Superior temporal gyrus (tissue), 1 donor: ENCODE results near the gene PLCD3.
A peak's percentile ranks its signal among the peaks of the same experiment; 100 is the strongest.

Experiments used
- DNase-seq: peaks from one replicate; pipeline ENCODE4 v3.0.0-alpha.2; 2016; ENCODE audit errors: extremely low spot score

PLCD3 gene

GRCh38 chr17:45132320-45132571, at the start of gene PLCD3:
Gene PLCD3, minus strand, starts transcription at chr17:45132515. Its CDS starts 105 bp downstream, at chr17:45132410.
- DNase-seq: no peak

DNA sequence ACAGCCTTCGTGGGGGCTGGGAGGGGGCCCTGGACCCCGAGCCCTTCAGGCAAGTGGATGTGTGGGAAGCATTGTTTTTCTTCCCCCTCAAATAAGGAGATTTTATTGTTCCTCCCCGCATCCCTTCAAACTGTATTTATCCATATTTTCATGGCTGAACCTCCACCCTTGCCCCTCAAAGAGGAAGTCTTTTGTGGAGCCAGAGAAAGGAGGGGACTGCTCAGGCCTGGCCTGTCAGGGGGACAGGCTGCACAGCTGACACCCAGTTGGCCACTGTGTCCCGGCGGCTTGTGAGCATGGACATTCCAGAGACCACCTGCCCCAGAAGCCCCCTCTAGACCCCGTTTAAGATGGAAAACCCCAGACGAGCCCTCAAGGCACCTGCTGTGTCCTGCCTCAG, 45.2 kb upstream of the PLCD3 start:
- DNase-seq: no peak

GRCh38 chr17:45175759-45176115, 43.4 kb upstream of the PLCD3 start:
- no peak for DNase-seq

- peak; percentile 88 for DNase-seq
Measured at GRCh38 chr17:45172541-45173286, 40.4 kb upstream of the PLCD3 start.

DNA sequence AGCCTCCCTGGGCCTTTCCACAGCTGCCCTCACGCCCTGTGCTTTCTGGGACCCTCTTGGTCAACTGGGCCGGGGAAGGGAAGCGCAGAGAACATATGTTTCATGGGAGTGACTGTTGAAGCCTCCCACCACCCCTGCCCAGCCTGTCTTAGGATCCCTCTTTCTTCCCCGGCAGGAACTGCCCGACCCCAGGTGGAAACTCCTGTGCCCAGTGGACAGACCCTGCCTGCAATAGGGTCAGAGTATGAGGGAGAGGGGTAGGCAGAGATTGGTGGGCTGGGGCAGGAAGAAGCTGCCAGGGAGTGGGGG, 39.9 kb upstream of the PLCD3 start:
- DNase-seq: no peak

GRCh38 chr17:45171338-45172231, 39.3 kb upstream of the PLCD3 start:
- DNase-seq: no peak

DNA sequence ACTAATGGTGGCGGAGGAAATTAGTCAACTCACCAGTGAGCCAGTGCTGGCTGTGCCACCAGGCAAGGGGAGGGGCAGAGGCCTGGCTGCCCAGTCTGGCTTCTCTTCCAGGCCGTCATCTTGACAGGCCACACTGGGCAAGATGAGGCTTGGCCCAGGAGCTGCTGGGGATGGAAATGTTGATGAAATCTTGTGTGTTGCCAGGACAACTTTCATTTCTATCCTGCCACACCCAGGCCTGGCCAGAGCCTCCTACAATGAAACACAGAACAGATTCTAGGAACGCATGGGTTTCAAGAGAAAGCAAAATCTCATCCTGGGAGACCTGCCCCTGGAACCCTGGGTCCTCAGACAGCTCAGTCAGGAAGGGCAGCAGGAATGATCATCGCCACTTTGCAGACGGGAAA, 38.6 kb upstream of the PLCD3 start:
- DNase-seq: peak; percentile 29

GRCh38 chr17:45170280-45170930, 38.1 kb upstream of the PLCD3 start:
- peak; percentile 10 for DNase-seq

GRCh38 chr17:45168991-45169752, 36.9 kb upstream of the PLCD3 start:
- DNase-seq: no peak

DNA sequence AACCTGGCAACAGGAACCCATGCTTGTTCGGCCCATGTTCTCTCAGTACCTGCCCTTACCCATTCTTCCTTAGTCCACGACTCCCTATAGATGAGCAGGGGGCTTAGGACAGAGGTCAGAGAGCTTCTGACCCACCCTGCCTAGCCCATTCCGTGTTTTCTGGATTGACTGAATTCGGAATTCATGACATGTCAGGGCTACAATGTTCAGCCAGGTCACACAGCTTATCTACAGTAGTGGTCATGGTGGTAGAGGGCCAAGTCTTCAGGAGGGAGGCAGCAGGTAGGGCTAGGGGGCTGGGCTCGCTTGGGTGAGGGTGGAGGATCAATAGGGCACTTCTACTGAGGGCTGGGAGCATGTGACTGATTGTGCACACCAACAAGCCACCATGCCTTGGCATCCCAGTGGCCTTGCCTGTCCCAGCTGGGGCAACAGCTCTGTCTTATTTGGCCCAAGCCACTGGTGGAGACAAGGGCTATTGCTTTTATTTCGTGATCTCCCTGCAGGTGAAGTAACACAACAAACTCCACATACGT, 32.5 kb upstream of the PLCD3 start:
- no peak for DNase-seq

DNA sequence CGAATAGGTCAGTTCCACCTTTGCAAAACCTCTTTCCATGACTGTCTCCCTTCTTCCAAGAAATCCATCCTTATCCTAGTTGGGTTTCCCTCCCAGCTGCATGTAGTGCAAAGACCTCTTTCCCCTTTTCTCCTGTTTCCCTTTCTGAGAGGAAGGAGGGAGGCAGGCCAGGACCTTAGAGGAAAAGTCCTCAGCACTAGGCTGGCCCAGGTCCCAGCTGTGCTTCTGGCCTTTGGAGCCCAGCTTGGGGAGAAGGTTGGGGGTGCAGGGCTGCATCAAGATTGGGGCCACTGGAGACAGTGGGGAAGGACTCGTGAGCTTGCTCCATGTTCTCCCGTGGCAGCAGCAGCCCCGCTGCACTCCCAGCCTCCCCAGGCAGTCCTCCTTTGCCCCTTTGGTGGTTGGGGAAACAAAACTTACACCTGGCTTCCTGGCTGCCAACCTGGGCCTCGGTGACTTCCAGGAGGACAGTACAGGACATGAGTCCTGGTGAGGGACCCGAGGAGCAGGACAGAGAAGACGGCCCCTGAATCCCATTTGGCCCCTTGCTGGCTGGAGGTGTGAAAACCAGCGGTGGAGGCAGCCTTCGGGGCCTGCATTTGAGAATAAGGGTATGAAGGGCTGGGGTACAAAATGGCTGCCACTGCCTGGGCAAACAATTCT, 29.8 kb upstream of the PLCD3 start:
- DNase-seq: no peak

- peak; percentile 100 for DNase-seq
Measured at GRCh38 chr17:45161288-45162024, 29.1 kb upstream of the PLCD3 start, which contains the start of gene HEXIM2. Gene HEXIM2, plus strand, starts transcription at chr17:45161875. Its CDS starts 919 bp downstream, at chr17:45162794.

GRCh38 chr17:45160447-45161287, 28.4 kb upstream of the PLCD3 start:
- DNase-seq: peak; percentile 71

DNA sequence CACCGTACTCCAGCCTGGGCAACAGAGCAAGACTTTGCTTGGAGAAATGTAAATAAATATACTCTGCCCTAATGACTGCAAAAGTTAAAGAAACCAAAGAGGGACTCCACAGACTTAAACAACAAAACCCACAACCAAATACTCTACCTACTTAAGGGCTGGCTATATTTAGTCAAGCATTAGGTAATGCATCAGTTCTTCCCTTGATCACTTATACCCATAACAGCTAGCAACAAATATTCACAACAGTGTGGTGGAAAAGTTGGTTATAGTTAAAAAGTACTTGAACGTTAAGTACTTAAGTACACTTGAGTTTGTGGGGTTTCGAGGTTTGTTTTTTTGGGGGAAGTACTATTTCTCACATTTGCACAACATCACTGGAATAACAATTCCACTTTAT, 23.9 kb upstream of the PLCD3 start:
- no peak for DNase-seq

DNA sequence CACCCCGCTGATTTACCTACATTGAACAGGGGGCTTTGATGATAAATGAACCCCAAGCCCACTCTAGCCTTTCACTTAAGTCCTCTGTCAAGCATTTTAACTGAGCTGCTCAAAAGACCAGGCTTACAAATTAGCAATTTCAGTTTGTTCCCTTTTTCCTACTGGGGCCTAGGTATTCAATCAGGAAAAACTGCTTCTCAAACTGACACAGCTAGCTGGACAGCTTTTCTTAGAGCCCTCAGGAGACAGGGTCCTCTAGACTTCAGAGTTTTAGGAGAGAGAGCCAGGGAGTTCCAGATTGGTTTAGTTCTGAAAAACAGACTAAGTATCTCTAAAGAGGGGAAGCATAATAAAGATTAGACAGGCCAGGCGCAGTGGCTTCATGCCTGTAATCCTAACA, 23.2 kb upstream of the PLCD3 start:
- DNase-seq: no peak

- DNase-seq: no peak
Measured at GRCh38 chr17:45155029-45155428, 22.7 kb upstream of the PLCD3 start.

GRCh38 chr17:45150911-45151809, 18.8 kb upstream of the PLCD3 start:
- peak; percentile 52 for DNase-seq
